Stimulated activated CD4-positive, alpha-beta T cell treated with anti-CD3 and anti-CD28 coated beads, TNF-alpha, amount 100 ng/mL, for 48 hours (primary cell): ENCODE results near the gene CMYA5.
"Not testable (repeated sequence)": the region's sequence is repeated elsewhere in the genome, so short reads cannot be mapped to it uniquely, and the experiment has no call there.

Experiments used
- DNase-seq, 3 donors: peaks; one replicate each; pipeline ENCODE4 v3.0.0-alpha.2; 2020; ENCODE audit warnings: low read depth in 3 of 3

Gene CMYA5

DNA sequence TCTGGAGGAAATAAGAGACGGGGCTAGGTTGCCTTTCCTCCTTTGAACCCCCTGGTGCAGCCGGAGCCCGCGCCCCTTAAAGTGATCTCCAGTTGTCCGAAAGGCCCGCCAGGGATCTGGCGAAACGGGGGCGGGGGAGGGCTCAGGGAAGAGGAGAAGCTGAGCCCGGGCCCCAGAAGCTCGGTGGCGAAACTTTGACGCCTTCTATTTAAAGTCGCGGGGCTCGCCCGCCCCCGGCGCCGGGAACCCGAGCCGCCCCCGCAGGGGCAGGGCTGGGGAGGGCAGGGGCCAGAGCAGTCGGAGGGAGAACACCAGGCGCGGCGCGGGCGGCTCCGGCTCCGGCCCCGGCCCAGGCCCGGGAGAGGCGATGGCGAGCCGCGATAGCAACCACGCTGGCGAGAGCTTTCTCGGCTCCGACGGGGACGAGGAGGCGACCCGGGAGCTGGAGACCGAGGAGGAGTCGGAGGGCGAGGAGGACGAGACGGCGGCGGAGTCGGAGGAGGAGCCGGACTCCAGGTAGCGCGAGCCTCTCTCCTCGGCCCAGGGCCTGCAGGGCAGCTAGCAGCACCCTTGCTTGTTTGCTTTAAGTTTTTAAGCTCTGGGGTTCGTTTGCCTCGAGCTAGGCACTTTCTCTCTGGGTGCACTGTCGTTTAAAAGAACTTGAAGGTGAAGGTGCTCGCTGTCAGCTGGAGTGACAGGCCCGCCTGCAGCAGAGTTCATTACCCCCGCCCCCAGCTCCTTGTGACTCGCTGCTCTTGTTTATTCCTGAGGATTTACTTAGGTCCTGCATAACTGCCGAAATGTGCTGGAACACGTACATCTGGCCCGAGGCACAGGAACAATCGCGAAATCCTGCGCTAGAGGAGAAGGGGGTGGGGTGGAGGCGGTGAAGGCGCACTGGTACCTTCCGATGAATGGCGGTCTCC is at the start of gene CMYA5:
TSS of gene CMYA5 (plus strand) at position 296 of the 926 bp plus-strand sequence. CDS start at position 368, 72 bp downstream.
- no peak for DNase-seq

DNA sequence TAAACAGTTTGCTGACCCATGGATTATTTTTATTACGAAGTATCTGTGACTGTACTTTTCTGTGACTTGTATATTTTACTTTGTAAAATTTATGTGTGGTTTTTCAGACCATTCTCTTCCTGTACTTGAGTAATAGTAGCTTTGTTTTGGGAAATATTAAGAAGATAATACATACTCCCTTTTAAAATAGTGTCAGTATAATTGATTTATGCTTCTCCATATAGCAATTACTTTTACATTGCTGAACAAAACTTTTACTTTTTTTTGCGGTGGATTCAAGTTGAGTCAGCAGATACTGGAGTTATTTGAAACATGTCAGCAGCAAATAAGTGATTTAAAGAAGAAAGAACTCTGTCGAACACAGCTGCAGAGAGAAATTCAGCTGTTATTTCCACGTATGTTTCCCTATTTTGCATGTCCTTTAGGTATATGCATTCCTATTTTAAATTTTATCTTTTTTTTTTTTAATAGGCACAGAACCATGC is 49.0 kb upstream of the CMYA5 start:
- no peak for DNase-seq

DNA sequence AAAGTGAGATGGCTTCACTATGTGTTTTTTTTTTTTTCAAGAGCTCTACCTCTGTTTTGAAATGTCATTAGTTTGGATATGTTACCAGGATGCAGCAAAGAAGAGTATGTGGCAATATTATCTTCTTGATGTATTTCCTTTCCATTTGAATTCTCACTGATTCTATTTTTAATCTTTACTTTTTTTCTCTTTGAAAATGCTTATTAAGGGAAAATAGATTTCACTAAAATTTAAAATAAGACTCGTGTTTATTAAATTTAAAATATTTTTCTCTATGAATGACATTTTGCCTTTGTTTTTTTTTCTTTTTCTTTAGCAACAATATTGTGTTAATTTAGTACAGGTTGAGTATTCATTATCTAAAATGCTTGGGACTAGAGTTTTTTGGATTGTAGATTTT is 48.2 kb upstream of the CMYA5 start:
- no peak for DNase-seq

DNA sequence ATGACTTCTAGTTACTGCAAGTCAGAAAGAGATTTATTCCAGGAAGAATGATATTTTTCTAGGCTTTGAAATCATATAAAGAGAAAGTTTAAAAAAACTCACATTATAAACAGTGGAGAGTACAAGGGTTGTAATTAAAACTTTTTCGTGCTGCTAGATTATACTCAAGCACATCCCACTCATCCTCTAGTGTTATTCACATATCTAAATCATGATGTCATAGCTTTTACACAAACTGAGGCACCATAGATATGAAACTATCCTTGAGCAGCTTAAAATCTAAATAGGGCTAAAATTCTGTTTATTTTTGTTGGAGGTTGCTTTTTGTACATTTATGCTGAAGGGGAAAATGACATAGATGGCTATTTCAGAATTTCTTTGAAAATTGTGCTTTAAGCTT is 47.4 kb upstream of the CMYA5 start:
- no peak for DNase-seq

DNA sequence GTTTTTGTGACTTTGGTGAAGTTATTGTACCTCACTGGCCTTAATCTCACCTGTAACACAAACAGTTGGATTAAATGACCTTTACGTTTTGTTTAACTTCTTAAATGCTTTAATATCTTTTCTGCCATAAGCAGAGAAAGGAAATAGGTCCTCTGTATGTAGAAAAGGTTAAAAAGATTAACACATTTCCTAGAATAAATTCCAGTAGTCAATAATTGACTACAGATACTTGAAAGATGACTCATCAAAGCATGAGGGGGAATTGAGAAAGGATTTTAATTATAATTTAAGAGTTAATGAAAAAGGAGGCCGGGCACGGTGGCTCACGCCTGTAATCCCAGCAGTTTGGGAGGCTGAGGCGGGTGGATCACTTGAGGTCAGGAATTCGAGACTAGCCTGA is 35.8 kb upstream of the CMYA5 start:
- DNase-seq: no peak

DNA sequence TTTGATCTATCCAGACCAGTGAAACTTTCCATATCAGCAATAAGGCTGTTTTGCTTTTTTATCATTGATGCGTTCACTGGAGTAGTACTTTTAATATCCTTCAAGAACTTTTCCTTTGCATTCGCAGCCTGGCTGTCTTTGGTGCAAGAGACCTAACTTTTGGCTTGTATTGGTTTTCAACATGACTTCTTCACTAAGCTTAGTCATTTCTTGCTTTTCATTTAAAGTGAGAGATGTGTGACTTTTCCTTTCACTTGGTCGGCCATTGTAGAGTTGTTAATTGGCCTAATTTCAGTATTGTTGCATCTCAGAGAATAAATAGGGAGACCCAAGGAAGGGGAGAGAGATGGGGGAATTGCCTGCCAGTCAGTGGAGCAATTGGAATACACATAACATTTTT is 26.4 kb upstream of the CMYA5 start:
- no peak for DNase-seq

DNA sequence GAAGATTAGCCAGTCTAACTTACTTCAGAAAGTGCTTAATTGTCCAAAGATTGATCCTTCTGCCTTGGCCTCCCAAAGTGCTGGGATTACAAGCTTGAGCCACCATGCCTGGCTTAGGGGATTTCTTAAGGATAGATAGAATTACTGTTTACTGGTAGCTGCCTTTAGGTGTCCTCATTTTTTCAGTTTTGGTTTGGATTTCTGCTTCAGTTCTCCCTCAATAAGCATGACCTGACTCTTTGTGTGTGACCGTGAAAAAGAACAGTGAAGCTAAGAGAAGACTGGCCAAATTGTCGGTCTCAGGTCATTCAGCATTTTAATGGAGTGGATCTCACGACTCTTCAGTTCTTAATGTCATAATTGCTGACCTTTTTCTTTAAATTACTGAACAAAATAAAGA is 22.9 kb upstream of the CMYA5 start:
- no peak for DNase-seq

DNA sequence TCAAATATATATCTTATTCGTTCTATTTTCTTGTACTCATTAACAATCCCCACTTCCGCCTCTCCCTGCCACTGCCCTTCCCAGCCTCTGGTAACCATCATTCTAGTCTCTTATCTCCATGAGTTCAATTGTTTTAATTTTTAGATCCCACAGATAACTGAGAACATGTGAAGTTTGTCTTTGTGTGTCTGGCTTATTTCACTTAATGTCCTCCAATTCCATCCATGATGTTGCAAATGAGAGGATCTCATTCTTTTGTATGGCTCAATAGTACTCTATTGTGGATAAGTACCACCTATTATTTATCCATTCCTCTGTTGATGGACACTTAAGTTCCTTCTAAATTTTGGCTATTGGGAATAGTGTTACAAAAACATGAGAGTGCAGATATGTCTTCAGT is 17.2 kb upstream of the CMYA5 start:
- no peak for DNase-seq

DNA sequence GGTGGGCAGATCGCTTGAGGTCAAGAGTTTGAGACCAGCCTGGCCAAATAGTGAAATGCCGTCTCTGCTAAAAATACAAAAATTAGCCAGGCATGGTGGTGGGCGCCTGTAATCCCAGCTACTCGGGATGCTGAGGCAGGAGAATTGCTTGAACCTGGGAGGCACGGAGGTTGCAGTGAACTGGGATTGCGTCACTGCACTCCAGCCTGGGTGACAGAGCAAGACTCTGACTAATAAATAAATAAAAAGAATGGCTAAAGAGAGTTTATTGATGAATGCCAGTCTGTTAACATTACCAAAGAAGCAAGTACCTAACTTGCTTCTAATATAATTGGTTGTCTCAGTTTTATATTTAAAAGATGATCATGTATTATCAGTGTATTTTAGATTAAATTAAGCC is 13.3 kb upstream of the CMYA5 start:
- not testable (repeated sequence) for DNase-seq

DNA sequence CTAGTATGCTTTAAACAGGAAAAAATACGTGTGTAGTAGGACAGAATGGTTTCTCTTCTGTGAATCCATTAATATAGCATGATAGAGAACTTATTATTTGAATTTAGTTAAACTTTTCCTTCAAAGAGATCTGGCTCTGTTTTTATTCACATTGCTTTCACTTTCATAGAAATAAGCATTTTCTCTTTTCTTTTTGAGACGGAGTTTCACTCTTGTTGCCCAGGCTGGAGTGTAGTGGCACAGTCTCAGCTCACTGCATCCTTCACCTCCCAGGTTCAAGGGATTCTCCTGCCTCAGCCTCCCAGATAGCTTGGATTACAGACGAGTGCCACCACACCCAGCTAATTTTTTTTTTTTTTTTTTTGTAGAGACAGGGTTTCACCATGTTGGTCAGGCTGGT is 7.5 kb upstream of the CMYA5 start:
- not testable (repeated sequence) for DNase-seq

DNA sequence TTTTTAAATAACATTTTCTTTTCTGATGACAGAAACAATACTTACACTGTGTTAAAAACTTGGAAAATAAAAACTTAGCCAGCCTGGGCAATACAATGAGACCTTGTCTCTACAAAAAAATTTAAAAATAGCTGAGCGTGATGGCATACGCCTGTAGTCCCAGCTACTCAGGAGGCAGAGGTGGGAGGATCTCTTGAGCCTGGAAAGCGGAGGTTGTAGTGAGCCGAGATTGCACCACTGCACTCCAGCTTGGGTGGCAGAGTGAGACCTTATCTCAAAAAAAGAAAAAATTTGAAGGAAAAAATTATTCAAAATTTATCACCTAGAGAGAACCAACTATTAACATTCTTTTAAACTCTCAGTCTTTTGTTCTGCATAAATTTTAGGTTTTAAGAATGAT is 4.9 kb upstream of the CMYA5 start:
- no peak for DNase-seq

DNA sequence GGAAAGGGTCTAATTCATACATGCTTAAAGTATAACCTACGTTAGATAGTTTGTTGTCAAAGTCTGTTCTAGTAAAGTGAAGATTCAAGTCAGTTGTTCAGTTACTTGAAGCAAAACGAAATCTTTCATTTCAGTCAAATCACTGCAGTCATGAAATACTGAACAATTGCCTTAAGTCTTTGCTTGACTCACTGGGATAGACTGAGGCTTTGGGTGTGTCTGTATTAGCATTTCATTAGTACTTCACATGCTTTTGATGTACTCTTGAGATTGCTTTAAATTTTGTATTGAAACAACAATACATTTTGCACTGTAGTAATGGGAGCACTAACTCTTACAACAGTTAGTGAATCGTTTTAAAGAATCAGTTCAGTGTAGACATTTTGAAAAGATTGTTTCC is 4.0 kb upstream of the CMYA5 start:
- DNase-seq: no peak

DNA sequence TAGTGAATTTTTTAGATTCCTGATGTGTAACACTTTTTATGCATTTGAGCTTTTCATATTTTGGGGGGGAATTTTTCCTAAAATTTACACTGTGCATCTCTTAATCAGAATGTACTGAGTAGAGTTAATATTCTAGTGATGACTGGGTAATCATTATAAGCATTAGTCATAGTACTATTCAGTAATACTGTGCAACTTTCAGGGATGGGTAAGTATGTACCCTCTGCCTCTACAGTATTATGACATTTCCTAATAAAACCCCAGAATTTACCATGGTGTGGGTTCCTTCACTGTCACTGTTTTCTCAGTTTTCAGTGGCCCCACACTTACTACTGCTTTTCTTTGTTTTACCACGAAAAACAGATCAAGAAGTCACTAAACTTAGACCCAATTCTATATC is 2.8 kb upstream of the CMYA5 start:
- no peak for DNase-seq

DNA sequence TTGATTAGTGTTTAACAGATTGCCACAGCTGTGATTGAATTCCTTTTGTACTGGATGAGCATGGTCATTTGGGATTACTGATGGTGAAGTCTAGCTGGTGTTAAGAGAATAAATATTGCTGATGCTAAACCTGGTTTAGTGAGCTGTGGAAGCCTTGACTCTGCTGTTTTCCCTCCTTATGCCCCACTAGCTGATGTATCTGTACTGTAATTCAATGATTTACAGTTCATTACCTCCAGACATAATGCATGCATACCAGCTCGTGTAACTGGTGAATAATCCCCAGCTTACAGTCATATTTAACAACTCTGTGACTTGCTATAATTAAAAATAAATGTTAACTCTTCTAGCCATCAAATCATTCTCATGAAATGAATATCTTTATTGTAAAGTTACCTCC is 1.7 kb upstream of the CMYA5 start:
- no peak for DNase-seq

DNA sequence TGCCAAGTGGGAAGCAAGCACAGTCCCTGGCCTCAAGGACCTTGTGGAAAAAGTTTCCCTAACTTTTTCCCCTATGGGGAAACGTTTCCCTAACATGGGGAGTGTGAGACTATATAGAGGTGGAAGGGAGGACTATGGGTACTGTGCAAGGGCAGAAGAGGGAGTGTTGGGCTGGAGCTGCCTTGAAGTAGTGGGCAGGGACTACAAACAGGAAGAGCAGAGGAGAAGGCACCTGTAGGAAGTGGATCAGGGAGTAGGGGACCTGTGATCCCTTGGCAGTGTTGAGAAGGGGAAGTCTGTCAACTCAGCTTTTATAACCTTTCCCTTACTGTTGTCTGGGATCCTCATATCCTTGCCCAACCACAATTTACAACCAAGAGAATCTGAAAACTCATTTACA is 1.4 kb downstream of the CMYA5 start:
- no peak for DNase-seq

DNA sequence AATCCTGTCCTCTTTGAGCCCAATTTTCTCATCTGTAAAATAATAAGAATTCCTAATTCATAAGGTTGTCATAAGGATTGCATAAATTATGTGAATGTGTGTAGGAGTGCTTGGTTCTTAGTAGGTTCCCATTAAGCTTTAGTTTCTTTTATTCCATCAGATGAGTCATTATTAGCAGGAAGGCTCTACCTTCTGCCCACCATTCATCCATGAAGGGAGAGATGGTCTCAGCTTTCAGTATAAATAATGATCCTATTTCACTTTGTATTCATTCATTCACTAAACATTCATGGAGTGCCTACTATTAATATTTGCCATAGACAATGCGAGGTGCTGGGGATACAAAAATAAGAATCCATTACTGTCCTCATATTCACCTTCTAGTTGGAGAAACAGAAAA is 3.0 kb downstream of the CMYA5 start:
- no peak for DNase-seq

DNA sequence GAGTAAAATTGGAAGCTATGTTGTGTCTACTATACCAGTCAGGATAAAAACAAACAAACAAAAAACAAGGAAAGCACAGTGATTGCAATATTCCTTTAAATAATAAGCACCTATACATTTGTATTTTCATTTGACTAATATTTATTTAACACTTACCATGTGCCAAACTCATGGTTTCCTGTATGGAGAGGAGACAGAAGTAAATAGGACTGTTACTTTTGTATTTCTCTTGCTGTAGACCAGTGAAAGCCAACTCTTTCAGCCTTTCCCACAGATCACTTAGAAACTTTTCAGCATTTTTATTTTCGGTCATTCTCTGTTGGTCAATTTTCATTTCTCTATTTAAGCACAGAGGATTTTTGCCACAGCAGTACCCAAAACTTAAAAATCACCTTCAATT is 4.5 kb downstream of the CMYA5 start:
- DNase-seq: no peak

DNA sequence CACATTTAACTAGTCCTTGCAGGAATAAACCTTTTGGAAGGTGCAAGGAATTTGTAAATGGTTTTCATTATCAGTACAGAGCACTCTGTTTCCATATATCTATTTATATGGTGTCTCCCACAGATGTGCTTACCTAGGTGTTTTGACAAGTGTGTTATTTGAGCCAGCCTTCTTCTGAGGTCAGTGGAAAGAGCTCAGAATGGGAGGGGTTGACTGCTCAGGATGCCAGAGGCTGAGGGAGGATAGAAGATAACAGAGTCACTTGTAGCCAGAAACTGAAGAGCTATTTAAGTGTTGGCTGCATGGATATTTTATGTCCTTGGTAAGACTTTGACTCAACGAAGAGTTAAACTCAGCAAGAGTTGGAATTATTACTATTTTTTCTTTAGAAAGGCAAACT is 5.0 kb downstream of the CMYA5 start:
- no peak for DNase-seq

DNA sequence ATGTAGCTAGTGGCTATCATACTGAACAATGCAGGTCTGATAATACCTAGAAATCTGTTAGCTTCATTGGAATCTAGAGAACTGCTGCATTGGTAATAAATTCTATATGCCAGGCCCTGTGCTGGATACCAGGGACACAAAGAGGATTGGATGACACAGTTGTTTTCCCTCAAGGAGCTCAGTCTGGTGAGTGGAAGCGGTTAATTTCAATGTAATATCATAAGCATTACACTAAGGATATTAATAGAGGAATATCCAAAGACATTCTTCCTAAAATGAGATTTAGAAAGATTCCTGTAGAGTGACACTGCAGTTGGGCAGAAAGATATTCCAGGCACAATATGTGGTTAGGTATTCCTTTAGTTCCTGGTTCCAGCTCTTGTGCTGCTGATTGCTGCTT is 5.9 kb downstream of the CMYA5 start:
- DNase-seq: no peak

DNA sequence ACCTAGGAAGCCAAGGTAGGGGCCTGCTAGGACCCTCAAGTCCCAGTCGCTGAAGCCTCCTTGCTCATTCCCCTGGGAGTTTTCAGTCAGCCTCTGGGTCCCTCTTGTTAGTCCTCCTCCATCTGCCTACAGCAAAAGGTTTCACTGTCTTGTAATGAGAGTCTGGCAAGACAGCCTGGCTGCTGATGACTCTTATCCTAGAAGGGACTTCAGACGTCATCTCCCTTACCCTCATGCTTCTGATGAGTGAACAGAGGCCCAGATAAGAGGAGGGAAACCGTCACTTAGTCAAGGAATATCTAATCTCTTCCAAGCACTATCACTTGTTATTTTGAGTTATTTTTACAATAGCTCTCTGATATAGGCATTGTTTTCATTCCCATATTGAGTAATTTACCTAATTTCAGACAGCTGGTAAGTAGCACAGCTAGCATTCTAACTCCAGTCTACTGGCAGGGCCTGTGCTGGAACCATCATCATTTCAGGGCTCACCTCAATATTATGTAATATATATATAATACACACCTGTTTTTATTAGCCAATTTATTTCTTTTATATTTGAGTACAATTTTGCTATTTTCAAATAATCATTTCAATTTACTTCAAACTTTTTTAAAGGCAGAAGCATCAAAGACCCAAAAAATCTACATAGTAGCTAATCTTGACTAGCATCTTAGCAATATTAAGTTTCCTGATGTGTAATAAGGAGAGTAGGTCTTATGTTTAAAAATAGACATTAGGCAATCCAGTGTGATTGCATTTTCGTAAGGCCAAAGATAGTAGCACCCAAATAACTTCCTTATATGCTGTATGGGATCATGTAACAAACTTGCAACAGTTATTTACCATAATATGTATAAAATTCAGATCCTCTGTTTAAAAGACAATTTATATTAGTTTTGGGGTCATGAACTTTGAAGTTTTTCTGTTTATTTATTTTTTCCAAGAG is 7.9 kb downstream of the CMYA5 start:
- no peak for DNase-seq

DNA sequence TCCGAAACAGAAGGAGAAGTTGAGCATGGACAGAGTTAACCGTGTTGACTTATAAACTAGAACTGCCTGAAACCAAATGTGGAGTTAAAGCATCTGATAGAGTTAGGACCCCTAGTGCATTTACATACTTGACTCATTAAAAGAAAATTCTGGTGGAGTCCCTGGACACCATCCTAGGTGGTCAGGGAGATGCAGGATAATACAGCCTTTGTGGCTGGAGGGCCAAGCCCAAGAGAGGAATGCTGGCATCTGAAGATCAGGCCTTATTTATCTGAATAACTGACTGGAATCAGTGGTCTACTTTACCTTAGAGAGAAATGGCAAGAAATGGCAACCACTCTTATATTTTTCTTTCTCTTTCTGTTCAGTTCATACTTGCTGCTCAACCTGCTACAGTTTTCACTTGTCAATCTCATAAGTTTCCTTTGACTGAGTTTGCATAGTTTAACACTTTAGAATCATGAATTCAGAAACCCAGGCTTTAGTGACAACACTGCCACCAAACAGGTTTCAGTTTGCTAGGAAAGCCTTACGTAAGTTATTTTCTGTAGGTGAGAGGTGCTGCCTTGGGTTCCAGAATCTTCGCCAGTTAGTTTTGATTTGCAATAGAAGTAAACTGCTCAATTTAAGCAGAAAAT is 10.2 kb downstream of the CMYA5 start:
- DNase-seq: no peak
